PC-3 (cell line): ENCODE measurements around the gene ASB7.

Source experiments
- CTCF ChIP-seq: fragments of 300-600 bp; sonication (generic); conservative IDR thresholded peaks from 2 replicates; pipeline ENCODE4 v1.5.1; 2017; ENCODE audit warnings: antibody characterized with exemption, low read depth, mild to moderate bottlenecking, low read length
- EZH2 ChIP-seq: fragments of 300-600 bp; sonication (generic); IDR thresholded peaks from one replicate; pipeline ENCODE4 v1.6.1; 2017; ENCODE audit warnings: antibody characterized with exemption, mild to moderate bottlenecking, low read length; ENCODE audit not compliant: unreplicated experiment
- EZH2phosphoT487 ChIP-seq: fragments of 300-600 bp; sonication (generic); IDR thresholded peaks from 2 replicates; pipeline ENCODE4 v1.6.1; 2018; ENCODE audit warnings: mild to moderate bottlenecking, antibody characterized with exemption, low read length, borderline replicate concordance

GRCh38 chr15:100645671-100646070 is 43.3 kb downstream of the ASB7 start:
- TF ChIP-seq CTCF (no peak), EZH2 (no peak), EZH2phosphoT487 (no peak)
